Mesothelial cell of epicardium (in vitro differentiated cells): ENCODE data around the gene TAS2R46. TPM values are rescaled to one million over a fixed set of nuclear protein-coding genes. Genes with fewer than 3 reads are reported as not detected.

Experiments
- DNase-seq, 2 experiments: peaks; one replicate each; pipeline ENCODE4 v3.0.0; 2021; ENCODE audit warnings: low spot score in 2 of 2; ENCODE audit not compliant: unreplicated experiment in 2 of 2
- H3K27ac Mint-ChIP-seq: 2 replicates; pipeline ENCODE4 v1.8.0; 2021; ENCODE audit warnings: mixed read lengths
- H3K27me3 Mint-ChIP-seq: 2 replicates; pipeline ENCODE4 v1.8.0; 2021; ENCODE audit warnings: low read depth, mixed read lengths
- H3K36me3 Mint-ChIP-seq: 2 replicates; pipeline ENCODE4 v1.8.0; 2021; ENCODE audit warnings: mixed read lengths
- H3K4me1 Mint-ChIP-seq: 2 replicates; pipeline ENCODE4 v1.8.0; 2021; ENCODE audit warnings: mixed read lengths
- H3K4me3 Mint-ChIP-seq: 2 replicates; pipeline ENCODE4 v1.8.0; 2021; ENCODE audit warnings: mild to moderate bottlenecking, moderate library complexity, mixed read lengths
- H3K9me3 Mint-ChIP-seq: 2 replicates; pipeline ENCODE4 v1.8.0; 2021; ENCODE audit warnings: mixed read lengths
- total RNA-seq: library from RNA; stranded (reverse); gene quantifications from 3 replicates; pipeline ENCODE4 v1.2.1, GENCODE V29; 2021
- TF ChIP-seq, protein P1 (sequence below): fragments of 200-600 bp; sonication (generic); IDR thresholded peaks from one replicate; pipeline ENCODE4 v1.5.0; 2021; ENCODE audit warnings: antibody characterized with exemption; ENCODE audit not compliant: unreplicated experiment

The TAS2R46 gene
- total RNA-seq, 1 donor from 2014 or later = 3.9 TPM

DNA sequence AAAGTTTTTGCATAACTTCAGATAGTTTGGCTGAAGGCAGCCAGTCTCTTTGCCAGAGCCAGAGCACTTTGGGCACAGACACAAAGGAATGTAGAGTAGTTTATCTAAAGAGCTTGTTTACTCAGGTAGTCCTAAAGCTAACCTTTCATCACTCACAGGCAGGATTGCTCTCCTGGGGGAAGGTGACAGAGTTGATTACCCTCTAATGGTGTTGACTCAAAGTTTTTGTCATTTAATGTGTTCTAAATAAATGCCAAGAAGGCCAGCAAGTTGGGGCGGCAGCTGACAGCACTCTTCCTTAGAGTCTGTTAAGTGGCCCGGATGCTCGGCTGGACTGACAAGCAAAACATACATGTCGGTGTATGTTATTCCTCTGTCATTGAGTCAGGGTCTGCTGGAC is 9.3 kb upstream of the TAS2R46 start:
- peaks cover 3% of the 10 kb centered on the region for H3K4me1 Mint-ChIP-seq
- H3K36me3 Mint-ChIP-seq = peaks cover 11% of the 10 kb centered on the region
- peaks cover 5% of the 10 kb centered on the region for H3K9me3 Mint-ChIP-seq
- H3K27me3 Mint-ChIP-seq = no peaks in the 10 kb centered on the region
- TF ChIP-seq, protein P1, sequence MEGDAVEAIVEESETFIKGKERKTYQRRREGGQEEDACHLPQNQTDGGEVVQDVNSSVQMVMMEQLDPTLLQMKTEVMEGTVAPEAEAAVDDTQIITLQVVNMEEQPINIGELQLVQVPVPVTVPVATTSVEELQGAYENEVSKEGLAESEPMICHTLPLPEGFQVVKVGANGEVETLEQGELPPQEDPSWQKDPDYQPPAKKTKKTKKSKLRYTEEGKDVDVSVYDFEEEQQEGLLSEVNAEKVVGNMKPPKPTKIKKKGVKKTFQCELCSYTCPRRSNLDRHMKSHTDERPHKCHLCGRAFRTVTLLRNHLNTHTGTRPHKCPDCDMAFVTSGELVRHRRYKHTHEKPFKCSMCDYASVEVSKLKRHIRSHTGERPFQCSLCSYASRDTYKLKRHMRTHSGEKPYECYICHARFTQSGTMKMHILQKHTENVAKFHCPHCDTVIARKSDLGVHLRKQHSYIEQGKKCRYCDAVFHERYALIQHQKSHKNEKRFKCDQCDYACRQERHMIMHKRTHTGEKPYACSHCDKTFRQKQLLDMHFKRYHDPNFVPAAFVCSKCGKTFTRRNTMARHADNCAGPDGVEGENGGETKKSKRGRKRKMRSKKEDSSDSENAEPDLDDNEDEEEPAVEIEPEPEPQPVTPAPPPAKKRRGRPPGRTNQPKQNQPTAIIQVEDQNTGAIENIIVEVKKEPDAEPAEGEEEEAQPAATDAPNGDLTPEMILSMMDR = no peak
- H3K4me3 Mint-ChIP-seq = no peak overlapping the region
- no peak for DNase-seq
- no peak overlapping the region for H3K27ac Mint-ChIP-seq

DNA sequence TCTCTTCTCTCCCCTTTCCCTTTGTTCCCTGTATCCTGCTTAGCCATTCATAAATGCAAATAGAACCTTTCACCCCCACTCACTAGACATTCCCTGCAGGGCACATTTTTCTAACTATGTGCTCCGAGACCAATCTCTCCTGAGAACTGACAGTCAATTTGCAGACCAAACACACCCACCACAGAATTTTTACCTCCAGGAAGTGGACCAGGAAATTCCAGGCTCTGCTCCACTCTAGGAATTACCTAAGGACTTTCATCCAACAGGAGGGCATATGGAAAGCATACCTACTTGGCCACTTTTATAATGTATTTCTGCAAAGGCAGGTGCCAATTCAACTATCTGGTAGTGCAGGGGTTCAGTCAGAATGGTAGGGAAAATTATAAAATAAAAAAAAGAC is 8.9 kb upstream of the TAS2R46 start:
- Mint-ChIP-seq H3K9me3 (peaks cover 5% of the 10 kb centered on the region), H3K27ac (peak overlapping the region; percentile 24), H3K4me1 (peaks cover 3% of the 10 kb centered on the region), H3K4me3 (no peak overlapping the region), H3K36me3 (peaks cover 11% of the 10 kb centered on the region), H3K27me3 (no peaks in the 10 kb centered on the region)
- TF ChIP-seq, protein P1 = no peak
- no peak for DNase-seq

DNA sequence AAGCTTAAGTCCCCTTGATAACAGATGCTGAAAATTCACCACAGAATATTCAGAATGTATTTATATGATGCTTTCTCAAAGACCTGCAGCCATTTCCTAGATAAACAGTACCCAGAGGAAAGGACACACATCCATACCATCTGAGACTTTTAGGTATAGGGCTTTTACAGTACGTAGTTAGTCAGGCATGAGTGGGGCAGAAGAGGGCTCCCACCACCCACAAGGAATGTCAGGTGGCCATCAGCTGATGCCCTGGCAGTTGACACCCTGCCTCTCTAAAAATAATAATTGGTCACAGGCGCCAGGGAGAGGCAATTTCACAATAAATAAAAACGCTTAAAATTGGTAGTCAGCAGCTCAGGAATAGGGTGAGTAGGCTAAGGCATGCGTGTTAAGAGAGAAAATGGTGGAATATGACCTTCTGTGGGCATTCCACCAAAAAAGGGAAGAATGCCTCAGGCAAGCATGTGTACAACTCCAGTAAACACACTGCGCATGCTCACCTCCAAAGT is 7.8 kb upstream of the TAS2R46 start:
- Mint-ChIP-seq H3K4me1 (peaks cover 3% of the 10 kb centered on the region), H3K36me3 (peaks cover 20% of the 10 kb centered on the region), H3K27ac (no peak overlapping the region), H3K27me3 (no peaks in the 10 kb centered on the region), H3K9me3 (peaks cover 10% of the 10 kb centered on the region), H3K4me3 (no peak overlapping the region)
- DNase-seq = no peak
- TF ChIP-seq, protein P1 = no peak

DNA sequence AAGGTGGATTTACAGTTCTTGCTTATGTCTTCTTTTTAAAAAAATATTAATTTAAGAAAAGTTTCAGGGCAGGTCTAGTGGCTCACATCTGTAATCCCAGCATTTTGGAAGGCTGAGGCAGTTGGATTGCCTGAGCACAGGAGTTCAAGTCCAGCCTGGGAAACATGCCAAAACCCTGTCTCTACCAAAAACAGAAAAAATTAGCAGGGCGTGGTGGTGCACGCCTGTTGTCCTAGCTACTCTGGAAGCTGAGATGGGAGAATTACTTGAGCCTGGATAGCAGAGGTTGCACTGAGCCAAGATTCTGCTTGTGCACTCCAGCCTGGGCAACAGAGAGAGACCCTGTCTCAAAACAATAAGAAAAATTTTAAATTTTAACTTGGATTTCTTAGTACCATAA is 5.4 kb upstream of the TAS2R46 start:
- no peaks in the 10 kb centered on the region for H3K27me3 Mint-ChIP-seq
- TF ChIP-seq, protein P1 = no peak
- H3K9me3 Mint-ChIP-seq = peaks cover 10% of the 10 kb centered on the region
- H3K27ac Mint-ChIP-seq = no peak overlapping the region
- H3K4me1 Mint-ChIP-seq = peaks cover 3% of the 10 kb centered on the region
- no peak overlapping the region for H3K4me3 Mint-ChIP-seq
- peaks cover 27% of the 10 kb centered on the region for H3K36me3 Mint-ChIP-seq
- no peak for DNase-seq

DNA sequence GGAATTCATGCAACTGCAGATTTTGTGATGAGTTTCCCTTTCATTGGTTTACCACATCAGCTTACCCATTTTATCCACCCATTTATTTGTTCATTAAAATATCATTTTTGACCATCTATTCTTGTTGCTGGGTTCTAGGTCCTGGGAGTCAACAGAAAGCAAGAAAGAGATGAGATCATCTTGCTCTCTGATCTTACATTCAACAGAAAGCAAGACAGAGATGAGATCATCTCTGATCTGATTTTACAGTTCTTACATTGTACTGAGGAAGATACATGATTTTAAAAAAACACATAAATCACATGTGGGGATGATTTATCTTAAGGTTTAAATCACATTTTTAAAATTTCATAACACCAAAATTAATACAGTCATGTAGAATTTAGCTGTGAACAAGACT is 2.3 kb downstream of the TAS2R46 start:
- Mint-ChIP-seq H3K9me3 (no peaks in the 10 kb centered on the region), H3K27ac (no peak overlapping the region), H3K27me3 (no peaks in the 10 kb centered on the region), H3K4me3 (no peak overlapping the region), H3K36me3 (peaks cover 11% of the 10 kb centered on the region), H3K4me1 (no peaks in the 10 kb centered on the region)
- TF ChIP-seq, protein P1 = no peak
- DNase-seq = no peak

DNA sequence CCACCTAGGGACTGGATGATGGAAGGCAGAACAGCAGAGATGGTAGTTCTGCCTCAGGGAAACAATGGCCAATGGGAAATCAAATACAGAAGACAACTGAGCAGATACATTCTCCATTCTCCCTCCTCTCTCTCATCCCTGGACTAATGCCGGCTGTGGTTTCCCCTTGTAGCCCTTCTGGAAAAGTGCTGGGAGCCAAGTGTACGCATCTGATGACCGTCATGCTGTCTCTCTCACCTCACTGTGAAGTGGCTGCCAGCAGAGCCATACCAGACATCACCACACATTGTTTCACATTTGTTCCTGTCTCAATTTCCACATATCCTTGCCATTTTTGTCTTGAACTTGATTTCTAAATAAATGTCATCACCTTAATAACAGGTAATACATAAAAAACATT is 3.1 kb downstream of the TAS2R46 start:
- H3K27ac Mint-ChIP-seq = no peak overlapping the region
- no peak for DNase-seq
- no peaks in the 10 kb centered on the region for H3K4me1 Mint-ChIP-seq
- TF ChIP-seq, protein P1 = no peak
- H3K36me3 Mint-ChIP-seq = peaks cover 5% of the 10 kb centered on the region
- H3K4me3 Mint-ChIP-seq = no peak overlapping the region
- H3K27me3 Mint-ChIP-seq = no peaks in the 10 kb centered on the region
- H3K9me3 Mint-ChIP-seq = no peaks in the 10 kb centered on the region
